HG02798 (cell line): ENCODE data around the gene CATSPERE.
"Not testable (repeated sequence)": the region's sequence is repeated elsewhere in the genome, so short reads cannot be mapped to it uniquely, and the experiment has no call there.

ENCODE experiments used
- ATAC-seq: cut with Tn5 transposase; IDR thresholded peaks from one replicate; pipeline ENCODE4 v1.9.1; 2021; ENCODE audit warnings: mild to moderate bottlenecking; ENCODE audit not compliant: unreplicated experiment, poor library complexity

Gene CATSPERE

DNA sequence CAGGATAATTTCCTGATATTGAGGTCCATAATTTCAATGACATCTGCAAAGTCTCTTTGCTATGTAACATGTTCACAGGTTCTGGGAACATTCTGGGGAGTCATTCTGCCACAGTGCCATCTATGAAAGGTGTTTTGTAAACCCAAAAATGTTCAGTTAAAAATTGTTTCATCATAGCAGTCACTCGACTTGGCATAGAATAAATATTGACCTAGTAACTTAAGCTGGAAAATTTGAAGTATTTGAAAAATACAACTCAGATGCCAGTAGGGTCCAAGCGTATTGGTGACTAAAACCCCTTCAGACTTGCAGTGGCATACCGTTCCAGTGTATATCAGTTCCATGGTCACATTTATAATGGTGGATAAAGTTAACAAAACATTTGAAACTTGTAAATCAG, 198.6 kb downstream of the CATSPERE start:
- ATAC-seq = no peak

DNA sequence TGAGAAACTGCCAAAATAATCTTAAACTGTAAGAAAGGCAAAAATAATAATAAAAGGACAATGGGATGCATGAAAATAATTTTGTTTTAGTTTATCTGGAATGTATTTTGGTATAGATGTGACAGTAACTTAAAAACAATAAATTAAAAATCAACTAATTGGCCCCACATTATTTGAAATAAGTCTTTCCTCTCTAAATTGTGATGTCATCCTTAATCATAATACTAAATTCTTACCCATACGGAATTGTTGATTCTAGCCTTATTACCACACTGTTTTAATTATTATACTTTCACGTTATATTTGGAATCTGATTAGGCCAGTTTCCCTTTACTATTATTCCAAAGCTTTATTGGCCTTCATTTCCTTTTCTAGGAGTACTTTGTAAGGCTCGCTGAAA, 199.5 kb downstream of the CATSPERE start:
- no peak for ATAC-seq

DNA sequence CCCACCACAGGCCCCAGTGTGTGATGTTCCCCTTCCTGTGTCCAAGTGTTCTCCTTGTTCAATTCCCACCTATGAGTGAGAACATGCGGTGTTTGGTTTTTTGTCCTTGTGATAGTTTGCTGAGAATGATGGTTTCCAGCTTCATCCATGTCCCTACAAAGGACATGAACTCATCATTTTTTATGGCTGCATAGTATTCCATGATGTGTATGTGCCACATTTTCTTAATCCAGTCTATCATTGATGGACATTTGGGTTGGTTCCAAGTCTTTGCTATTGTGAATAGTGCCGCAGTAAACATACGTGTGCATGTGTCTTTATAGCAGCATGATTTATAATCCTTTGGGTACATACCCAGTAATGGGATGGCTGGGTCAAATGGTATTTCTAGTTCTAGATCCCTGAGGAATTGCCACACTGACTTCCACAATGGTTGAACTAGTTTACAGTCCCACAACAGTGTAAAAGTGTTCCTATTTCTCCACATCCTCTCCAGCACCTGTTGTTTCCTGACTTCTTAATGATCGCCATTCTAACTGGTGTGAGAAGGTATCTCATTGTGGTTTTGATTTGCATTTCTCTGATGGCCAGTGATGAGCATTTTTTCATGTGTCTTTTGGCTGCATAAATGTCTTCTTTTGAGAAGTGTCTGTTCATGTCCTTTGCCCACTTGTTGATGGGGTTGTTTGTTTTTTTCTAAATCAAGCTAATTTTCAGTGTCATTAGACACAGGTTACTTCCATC, 200.7 kb downstream of the CATSPERE start:
- ATAC-seq = not testable (repeated sequence)

DNA sequence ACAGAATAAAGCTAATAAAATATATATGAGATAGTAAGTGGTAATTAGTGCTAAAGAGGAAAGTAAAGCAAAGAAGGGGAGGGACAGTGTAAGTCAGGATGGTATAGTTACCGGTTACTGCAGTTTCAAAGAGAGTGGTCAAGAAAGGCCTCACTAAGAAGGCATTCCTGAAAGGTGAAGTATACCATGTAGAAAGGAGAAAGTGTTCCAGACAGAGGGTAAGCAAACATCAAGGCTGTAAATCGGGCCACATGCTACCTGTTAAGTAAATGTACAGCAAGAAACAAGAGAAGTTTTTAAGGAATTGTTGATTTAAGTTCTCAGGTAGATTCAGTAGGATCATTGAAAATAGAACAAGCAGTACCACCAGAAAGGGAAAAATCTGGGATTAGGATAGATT, 201.5 kb downstream of the CATSPERE start:
- no peak for ATAC-seq

DNA sequence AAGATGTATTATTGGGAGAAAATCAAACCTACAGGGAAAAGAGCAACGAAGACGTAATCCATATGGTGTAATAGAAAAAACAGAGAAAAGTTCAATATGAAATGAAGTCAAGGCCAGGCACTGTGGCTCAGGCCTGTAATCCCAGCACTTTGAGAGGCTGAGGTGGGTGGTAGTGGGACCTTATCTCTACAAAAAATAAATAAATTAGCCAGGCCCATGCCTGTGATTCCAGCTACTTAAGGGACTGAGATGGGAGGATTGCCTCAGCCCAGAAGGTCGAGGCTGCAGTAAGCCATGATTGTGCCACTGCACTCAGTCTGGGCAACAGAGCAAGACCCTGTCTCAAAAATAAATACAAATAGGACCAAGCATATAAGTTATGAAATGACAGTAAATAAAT, 203.3 kb downstream of the CATSPERE start:
- ATAC-seq = no peak

DNA sequence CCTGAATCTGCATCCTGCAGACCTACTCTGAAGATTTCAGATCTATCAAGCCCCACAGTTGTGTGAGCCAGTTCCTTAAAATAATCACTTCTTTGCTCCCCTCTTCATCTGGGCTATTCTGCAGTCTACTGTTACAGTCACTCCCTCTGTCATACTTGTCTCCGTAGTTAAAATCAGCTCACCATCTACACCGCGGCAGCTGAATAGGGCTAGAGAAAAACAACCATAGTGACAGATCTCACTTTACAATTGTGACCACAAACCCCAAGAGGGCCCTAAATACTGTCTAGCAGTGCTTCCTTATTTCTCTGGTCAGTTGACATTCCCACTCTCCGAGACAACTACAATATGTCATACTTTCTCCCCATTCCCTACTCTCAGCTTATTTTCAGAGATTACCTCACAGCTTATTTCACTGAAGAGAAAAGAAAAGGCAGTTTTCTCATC, 204.7 kb downstream of the CATSPERE start:
- peak; percentile 85 for ATAC-seq

DNA sequence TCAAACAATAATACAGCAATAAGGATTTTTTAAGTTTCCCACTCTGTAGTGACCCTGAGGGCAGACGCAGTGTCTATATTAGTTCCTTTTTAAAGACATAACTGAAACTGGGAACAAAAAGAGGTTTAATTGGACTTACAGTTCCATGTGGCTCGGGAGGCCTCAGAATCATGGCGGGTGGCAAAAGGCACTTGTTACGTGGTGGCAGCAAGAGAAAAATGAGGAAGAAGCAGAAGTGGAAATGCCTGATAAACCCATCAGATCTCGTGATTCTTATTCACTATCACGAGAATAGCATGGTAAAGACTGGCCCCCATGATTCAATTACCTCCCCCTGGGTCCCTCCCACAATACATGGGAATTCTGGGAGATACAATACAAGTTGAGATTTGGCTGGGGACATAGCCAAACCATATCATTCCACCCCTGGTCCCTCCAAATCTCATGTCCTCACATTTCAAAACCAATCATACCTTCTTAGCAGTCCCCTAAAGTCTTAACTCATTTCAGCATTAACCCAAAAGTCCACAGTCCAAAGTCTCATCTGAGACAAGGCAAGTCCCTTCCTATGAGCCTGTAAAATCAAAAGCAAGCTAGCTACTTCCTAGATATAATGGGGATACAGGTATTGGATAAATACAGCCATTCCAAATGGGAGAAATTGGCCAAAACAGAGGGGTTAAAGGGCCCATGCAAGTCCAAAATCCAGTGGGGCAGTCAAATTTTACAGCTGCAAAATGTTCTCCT, 205.8 kb downstream of the CATSPERE start:
- not testable (repeated sequence) for ATAC-seq

DNA sequence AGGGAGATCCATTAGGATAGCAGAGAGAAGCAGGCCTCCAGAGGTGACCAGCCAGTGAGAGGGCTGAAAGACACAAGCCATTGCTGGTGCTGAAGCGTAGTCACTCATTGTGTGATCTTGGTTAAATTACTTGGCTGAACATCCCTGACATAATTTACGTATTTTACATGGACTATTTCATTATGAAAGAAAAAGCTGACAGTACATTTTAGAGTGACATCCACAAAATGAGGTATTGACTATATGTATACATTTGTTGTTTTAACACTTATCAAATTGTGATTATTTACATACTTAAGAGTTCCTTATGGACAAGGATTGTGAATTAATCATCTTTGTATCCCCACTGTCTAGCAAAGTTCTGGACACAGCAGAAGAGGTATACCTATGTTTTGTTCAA, 206.7 kb downstream of the CATSPERE start:
- ATAC-seq = no peak

DNA sequence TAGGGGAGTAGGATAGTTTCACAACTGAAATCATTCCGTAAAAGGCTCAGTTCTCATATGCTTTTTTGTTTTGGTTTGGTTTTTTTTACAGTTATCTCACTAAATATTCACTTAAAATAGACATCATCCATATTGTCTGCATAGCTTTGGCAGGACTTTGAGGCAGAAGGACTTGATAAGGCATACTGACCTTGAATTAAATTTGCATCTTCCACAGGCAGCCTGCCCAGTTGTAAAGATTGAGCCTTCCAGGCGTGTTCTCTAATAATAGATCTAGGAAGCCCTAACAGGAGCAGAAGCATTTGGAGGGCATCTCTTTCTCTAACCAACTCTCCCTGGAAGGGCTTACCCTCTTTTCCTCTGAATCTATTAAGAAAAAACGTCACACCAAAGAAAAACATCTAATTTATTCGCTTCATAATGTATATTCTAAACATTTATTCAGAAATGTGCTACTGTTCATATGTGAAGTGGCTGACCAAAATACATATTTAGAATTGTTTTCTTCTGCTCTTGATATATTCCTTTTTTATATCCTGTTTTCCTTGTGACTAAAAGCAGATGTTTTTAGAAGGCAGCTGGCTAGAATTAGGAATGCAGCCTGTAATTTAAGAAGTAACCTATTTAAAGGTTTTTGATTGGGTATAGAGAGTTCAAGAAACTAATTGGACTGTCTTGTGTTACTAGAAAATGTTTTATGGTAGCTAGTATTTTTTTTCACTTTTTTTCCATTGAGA, 212.0 kb downstream of the CATSPERE start:
- ATAC-seq = no peak

DNA sequence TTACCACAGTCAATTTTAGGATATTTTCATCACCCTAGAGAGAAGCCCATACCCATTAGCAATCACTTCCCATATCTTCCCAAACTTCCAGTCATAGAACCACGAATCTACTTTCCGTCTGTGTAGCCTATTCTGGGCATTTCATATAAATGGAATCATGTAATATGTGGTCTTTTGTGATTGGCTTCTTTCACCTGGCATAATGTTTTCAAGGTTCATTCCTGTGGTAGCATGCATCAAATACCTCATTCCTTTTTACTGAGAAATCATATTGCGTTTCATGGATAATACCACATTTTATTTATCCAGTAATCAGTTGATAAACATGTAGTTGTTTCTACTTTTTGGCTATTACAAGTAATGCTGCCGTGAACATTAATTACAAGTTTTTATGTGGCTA, 213.4 kb downstream of the CATSPERE start:
- ATAC-seq = no peak

DNA sequence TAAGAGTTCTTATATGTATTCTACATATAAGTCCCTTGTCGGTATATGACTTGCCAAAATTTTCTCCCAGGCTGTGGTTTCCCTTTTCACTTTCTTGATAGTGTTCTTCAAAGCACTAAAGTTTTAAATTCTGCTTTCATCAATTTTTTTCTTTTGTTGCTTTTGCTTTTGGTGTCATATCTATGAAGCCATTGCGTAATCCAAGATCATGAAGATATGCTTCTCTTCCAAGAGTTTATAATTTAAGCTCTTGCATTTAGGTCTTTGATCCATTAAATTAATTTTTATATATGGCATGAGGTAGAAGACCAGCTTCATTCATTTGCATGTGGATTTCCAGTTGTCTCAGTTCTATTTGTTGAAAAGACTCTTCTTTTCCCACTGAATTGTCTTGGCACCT, 214.1 kb downstream of the CATSPERE start:
- no peak for ATAC-seq

DNA sequence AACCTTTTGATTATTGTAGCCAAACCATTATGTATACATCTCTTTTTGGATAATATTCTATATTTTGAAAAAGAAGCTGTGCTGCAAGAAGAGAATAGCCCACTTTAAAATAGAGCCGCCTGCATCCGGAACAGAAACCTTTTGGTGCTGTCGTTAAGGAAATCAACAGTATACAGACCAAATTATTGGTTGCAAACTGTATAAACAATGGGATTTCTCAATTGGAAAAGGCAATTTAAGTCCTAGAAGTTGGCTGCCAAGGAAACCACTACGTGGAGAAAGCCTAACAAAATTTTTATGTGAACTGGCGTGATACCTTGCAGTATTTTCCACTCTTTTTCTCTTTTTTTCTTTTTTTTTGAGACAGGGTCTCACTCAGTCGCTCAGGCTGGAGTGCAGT, 217.6 kb downstream of the CATSPERE start:
- ATAC-seq = no peak

DNA sequence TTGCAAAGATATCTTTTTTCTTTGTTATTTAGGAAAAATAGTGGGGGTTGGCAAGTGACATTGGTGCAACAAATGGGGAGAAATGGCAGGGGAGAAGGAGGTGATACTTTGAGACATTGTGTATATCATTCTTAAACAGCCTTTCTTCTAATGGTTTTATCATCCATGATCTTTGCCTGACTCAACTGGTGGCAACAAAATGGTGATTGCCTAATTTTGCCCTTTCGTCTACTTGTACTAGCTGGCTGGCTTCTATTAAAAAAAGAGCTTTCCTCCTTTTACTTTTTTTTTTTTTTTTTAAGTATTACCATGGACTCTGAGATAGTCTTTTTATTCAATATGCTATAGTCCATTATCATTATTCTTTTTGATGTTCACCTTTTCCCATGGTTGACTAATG, 219.6 kb downstream of the CATSPERE start:
- no peak for ATAC-seq

DNA sequence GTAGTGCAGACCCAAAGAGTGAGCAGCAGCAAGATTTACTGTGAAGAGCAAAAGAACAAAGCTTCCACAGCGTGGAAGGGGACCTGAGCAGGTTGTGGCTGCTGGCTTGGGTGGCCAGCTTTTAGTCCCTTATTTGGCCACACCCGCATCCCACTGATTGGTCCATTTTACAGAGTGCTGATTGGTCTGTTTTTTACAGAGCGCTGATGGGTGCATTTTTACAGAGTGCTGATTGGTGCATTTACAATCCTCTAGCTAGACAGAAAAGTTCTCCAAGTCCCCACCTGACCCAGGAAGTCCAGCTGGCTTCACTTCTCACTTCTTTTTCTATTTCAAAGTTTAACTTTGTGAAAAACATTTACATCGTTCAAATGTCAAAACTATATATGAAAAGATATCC, 221.0 kb downstream of the CATSPERE start:
- ATAC-seq = not testable (repeated sequence)
